ENCODE results near the gene CACNB4.

DNA sequence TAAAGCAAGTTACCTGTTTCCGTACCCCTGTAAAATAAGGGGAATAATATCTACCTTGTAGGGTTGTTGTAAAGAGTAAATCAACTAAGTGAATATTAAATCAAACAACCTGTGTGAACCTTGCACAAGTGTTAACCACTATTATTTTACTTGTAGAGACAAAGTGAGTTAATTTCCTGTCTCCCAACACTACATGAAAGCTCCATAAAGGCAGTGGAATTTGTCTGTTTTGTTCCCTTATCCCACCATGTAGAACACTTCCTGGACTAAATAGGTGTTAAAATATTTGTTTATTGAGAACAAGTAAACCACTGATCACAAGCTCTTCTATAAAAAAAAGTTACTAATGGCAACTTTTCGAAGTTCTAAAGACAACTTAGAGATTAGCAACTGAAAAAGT is 274.0 kb downstream of the CACNB4 start:
- TF ChIP-seq, protein P1, sequence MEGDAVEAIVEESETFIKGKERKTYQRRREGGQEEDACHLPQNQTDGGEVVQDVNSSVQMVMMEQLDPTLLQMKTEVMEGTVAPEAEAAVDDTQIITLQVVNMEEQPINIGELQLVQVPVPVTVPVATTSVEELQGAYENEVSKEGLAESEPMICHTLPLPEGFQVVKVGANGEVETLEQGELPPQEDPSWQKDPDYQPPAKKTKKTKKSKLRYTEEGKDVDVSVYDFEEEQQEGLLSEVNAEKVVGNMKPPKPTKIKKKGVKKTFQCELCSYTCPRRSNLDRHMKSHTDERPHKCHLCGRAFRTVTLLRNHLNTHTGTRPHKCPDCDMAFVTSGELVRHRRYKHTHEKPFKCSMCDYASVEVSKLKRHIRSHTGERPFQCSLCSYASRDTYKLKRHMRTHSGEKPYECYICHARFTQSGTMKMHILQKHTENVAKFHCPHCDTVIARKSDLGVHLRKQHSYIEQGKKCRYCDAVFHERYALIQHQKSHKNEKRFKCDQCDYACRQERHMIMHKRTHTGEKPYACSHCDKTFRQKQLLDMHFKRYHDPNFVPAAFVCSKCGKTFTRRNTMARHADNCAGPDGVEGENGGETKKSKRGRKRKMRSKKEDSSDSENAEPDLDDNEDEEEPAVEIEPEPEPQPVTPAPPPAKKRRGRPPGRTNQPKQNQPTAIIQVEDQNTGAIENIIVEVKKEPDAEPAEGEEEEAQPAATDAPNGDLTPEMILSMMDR (IDR thresholded peaks at IDR 0.05) = no peak
- TF ChIP-seq EZH2phosphoT487 (IDR thresholded peaks at IDR 0.05; ENCODE audit: borderline replicate concordance, low read depth) (no peak), EP300 (IDR thresholded peaks at IDR 0.05; ENCODE audit: borderline replicate concordance in 1 of 2, low read depth in 1 of 2, low read length in 1 of 2) (no peak), YY1 (IDR thresholded peaks at IDR 0.05; ENCODE audit: low read depth) (no peak), POLR2AphosphoS5 (IDR thresholded peaks at IDR 0.05; ENCODE audit: low read depth, low read length) (no peak), TAF1 (IDR thresholded peaks at IDR 0.05; ENCODE audit: borderline replicate concordance, low read depth, low read length) (no peak), TCF12 (IDR thresholded peaks at IDR 0.05) (no peak), RAD21 (IDR thresholded peaks at IDR 0.05; ENCODE audit: low read length) (no peak)

Data from SK-N-SH (cell line).